Hepatocyte (in vitro differentiated cells): ENCODE data around the gene CRIP3.

Source experiments
- CTCF ChIP-seq: fragments of 200-600 bp; sonication (generic); IDR thresholded peaks from 2 replicates; pipeline ENCODE4 v1.5.1; 2016; ENCODE audit warnings: antibody characterized with exemption, mild to moderate bottlenecking; ENCODE audit not compliant: poor library complexity
- EZH2 ChIP-seq: fragments of 200-600 bp; sonication (generic); IDR thresholded peaks from 2 replicates; pipeline ENCODE4 v1.6.1; 2016; ENCODE audit warnings: antibody characterized with exemption, mild to moderate bottlenecking, borderline replicate concordance

GRCh38 chr6:43297644-43298564 lies 10.7 kb downstream of the CRIP3 start, which contains the start of gene SLC22A7:
- TF ChIP-seq CTCF (no peak), EZH2 (no peak)
